Motor neuron (in vitro differentiated cells): ENCODE results near the gene PITX1. TPM values are rescaled to one million over a fixed set of nuclear protein-coding genes. Genes with fewer than 3 reads are reported as not detected.
A peak's percentile ranks its signal among the peaks of the same experiment; 100 is the strongest.

ENCODE experiments used
- ATAC-seq, 8 experiments: fragments of 200-7000 bp; cut with Tn5 transposase; replicated peaks in 6 of 8; 2 replicates each; pipeline ENCODE4 v1.8.0; 2021; ENCODE audit warnings: mild to moderate bottlenecking in 8 of 8, moderate library complexity in 8 of 8
- H3K27ac ChIP-seq, 2 donors: fragments of 250-450 bp; sonication (Bioruptor Pico); 2 replicates each; pipeline ENCODE4 v1.9.0; 2021; ENCODE audit warnings: antibody characterized with exemption in 2 of 2, mild to moderate bottlenecking in 2 of 2, moderate library complexity in 1 of 2
- H3K4me1 ChIP-seq, 2 donors: fragments of 250-450 bp; sonication (Bioruptor Pico); replicated peaks in 1 of 2; 2 replicates each; pipeline ENCODE4 v1.6.1; 2021; ENCODE audit warnings: antibody characterized with exemption in 2 of 2, mild to moderate bottlenecking in 2 of 2, moderate library complexity in 1 of 2
- H3K4me3 ChIP-seq, 5 donors: fragments of 250-450 bp; sonication (Bioruptor Pico); 2 replicates each; pipeline ENCODE4 v1.9.0; 2021; ENCODE audit warnings: antibody characterized with exemption in 5 of 5, mild to moderate bottlenecking in 5 of 5, moderate library complexity in 4 of 5
- WGBS, 10 experiments: fragments of 450-650 bp; shearing (Covaris generic); methylation state at CpG; one replicate each; pipeline ENCODE4 v1.0.0; 2022; 5-methylcytosine and 5-hydroxymethylcytosine counted together
- in situ Hi-C, 9 experiments: fragments of 400-800 bp; cut with MboI; loops; one replicate each; pipeline ENCODE4 v1.15.0; 2021; ENCODE audit warnings: low sequenced_read_pairs in 9 of 9, low pct_unique_long_range_greater_than_20kb in 2 of 9; ENCODE audit not compliant: unreplicated experiment in 9 of 9
- total RNA-seq, 8 experiments: library from RNA; unstranded; fragments of 300-600 nt; gene quantifications; 2 replicates each; pipeline versions ENCODE4 v1.2.3 to v1.2.4, GENCODE V29; 2022

PITX1 gene
- total RNA-seq, 8 experiments from 2014 or later = 0.16 to 8.6 (median 0.71) TPM; not detected in 1

DNA sequence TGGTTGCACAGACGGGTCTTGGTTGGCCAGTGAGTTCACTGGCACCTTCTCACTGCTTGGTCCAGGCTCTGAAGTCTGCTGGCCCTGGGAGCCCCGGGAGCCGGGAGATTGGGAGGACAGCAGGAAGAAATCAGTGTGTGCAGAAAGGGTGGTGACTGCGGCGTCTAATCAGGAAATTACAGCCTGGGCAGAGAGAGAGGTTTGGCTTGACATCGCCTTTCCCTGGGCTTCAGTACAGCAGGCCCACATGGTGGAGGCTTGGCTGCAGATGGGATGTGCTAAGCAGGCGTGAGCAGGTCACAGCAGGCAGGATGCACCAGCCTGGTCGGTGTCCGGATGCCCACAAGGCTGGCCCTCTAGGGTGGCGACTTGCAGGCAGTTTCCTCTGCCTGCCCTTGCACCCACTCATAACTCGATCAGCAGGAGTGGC, 17.2 kb downstream of the PITX1 start:
- H3K27ac ChIP-seq = no peak overlapping the region
- in situ Hi-C loops = no loop called here
- H3K4me3 ChIP-seq = no peak overlapping the region
- ATAC-seq = no peak
- no peaks in the 10 kb centered on the region for H3K4me1 ChIP-seq
- WGBS, 10 experiments = 0 to 90% (median 69%) methylated on average over 1 to 6 of the region's 11 CpGs

DNA sequence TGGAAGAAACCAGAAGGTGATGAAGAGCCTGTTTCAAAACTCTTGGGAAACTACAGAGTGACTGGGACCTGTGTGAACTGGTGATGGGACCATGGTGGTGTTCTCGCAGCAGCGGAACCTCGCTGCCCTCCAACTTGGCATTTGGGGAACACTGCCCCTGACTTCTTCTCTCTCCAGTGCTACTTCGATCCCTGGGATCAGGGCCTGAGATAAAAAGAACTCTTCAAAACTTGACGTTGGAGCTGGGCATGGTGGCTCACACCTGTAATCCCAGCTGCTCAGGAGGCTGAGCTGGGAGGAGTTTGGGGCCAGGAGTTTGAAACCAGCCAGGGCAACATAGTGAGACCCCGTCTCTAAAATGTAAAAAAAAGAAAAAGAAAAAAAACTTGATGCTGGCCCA, 18.1 kb downstream of the PITX1 start:
- WGBS, 10 experiments = 17 to 88% (median 60%) methylated on average over 1 to 6 of the region's 6 CpGs; no CpG with 5 or more reads in 3 of the 10 experiments
- no peak for ATAC-seq
- Histone ChIP-seq H3K27ac (no peak overlapping the region), H3K4me1 (no peaks in the 10 kb centered on the region), H3K4me3 (no peak overlapping the region)
- in situ Hi-C loops = no loop called here

DNA sequence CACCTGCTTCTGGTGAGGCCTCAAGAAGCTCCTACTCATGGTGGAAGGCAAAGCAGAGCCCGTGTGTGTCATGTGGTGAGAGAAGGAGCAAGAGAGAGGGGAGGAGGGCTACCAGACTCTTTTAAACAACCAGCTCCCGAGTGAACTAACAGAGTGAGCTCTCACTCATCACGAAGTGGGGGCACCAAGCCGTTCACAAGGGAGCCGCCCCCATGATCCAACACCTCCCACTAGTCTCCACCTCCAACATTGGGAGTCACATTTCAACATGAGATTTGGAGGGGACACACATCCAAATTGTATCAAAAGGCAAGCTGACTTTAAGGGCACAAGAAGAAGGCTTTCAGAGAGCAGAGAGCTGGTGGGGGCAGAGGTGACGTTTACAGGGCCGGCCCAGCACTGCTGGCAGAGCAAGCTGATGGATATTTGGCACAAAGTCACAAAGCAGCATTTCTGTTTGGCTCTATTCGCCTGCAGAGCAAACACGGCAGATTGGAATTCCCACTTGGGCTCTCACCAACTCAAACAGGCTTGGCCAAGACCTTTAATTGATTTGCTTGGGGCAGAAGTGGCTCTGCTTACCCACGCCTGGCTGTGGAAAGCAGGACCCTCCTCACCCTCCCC, 20.0 kb downstream of the PITX1 start:
- Histone ChIP-seq H3K27ac (no peak overlapping the region), H3K4me3 (no peak overlapping the region), H3K4me1 (no peaks in the 10 kb centered on the region)
- WGBS, 10 experiments = 31 to 76% (median 64%) methylated on average over 1 to 7 of the region's 10 CpGs; no CpG with 5 or more reads in 3 of the 10 experiments
- in situ Hi-C loops = no loop called here
- ATAC-seq = peak in 1 of 8 experiments; percentile 43

DNA sequence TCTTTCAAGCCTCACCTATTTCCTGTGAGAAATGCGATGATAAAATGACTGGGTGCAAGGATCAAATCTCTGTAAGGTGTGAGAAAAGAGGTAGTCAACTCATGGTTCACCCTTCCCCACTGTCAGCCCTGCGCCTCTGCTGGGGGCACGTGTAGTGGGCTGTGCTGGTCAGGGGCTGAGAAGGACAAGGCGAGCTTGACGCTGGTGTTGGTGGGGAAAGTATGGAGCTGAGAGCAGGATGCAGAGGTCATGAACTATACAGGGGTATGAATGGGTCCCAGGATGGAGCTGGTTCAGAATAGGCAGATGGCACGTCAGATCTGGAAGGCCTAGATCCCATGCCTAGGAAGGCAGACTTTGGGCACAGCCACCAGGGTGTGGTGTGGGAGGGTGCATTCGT, 20.6 kb downstream of the PITX1 start:
- Histone ChIP-seq H3K4me3 (no peak overlapping the region), H3K27ac (no peak overlapping the region), H3K4me1 (no peaks in the 10 kb centered on the region)
- in situ Hi-C loops = no loop called here
- no peak for ATAC-seq
- WGBS, 10 experiments = 63 to 100% (median 85%) methylated on average over 1 to 6 of the region's 7 CpGs; no CpG with 5 or more reads in 4 of the 10 experiments

DNA sequence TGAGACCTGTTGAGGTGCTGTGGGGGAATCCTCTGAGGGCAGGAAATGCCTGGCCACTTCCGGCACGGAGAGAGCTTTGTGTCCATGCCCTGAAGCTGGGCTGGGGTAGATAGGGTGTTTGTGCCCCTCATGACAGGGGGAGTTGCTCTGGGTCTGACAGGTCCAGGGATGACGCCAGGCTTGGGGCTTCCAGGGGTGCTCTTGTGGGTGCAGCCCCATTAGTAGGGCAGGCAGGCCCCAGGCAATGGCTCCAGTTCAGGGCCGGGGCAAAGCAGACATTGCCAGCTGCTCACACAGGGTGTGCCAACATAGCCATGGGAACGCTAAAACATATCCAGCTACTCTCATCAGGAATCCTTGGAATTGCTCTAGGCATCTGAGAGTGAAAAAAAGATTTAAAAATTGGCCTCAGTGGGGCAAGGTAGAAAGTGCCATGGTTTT, 21.1 kb downstream of the PITX1 start:
- in situ Hi-C loops = no loop called here
- 17 to 100% (median 84%) methylated on average over 1 to 4 of the region's 5 CpGs; no CpG with 5 or more reads in 7 of the 10 experiments for WGBS, 10 experiments
- H3K27ac ChIP-seq = no peak overlapping the region
- H3K4me1 ChIP-seq = no peaks in the 10 kb centered on the region
- no peak for ATAC-seq
- no peak overlapping the region for H3K4me3 ChIP-seq

DNA sequence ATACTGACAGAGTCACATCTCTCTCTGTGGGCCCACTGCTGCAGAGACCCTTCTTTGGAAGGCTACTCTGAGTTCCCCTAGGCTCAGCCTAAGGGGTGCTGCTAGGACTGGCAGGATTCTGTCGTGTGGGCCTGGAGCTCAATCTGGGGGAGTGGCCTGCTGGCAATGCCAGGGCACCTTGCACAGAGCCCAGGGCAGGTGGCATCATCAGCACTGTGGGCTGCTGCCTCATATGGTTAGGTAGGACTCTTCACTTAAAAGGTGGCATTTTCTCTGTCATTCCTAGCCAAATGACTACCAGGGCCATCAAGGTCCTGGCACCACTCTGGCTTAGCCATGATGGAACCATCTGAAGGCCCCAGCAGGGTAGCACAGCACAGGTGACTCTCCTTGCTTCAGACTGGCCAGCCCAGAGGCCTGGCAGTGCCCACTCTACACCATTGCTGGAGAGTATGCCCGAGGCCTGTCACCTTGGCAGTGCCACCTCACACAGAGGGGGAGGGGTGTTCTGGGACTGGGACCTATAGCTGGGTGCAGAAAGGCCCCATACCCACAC, 21.9 kb downstream of the PITX1 start:
- ATAC-seq = no peak
- in situ Hi-C loops = no loop called here
- no peaks in the 10 kb centered on the region for H3K4me1 ChIP-seq
- H3K4me3 ChIP-seq = no peak overlapping the region
- H3K27ac ChIP-seq = no peak overlapping the region
- 40 to 100% methylated on average over 1 of the region's 2 CpGs; no CpG with 5 or more reads in 8 of the 10 experiments for WGBS, 10 experiments

DNA sequence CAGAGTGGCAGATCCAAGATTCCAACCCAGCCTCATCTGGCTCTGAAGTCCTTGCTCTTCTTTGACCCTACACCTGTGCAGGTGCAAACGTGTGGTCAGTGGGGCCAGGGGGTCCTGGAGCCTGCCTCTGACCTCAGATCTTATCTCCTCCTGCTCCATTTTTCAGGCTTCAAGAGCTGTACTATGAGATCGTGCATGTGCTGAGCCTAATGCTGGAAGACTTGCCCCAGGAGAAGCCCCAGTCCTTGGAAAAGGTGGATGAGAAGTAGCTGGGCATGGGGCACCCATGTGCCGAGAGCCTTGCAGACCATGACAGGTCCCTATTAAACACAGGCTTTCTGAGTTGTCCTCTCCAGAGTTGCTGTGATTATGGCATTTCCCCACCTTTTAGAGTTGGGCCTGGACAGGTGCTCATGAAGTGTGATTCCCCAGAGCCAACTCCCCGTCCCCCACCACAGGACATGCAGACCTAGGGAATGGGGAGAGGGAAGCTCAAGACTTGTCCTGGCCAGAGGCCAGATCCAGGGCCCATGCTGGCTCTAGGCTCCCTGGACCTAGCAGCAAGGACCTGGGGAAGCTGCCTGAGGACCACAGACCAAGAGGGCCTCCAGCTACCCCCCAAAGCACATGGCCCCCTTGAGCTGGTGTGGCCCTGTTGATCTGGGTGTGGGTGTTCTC, 22.5 kb downstream of the PITX1 start:
- Histone ChIP-seq H3K27ac (no peak overlapping the region), H3K4me3 (no peak overlapping the region), H3K4me1 (no peaks in the 10 kb centered on the region)
- in situ Hi-C loops = no loop called here
- no peak for ATAC-seq
- 40 to 70% (median 64%) methylated on average over 1 to 4 of the region's 4 CpGs; no CpG with 5 or more reads in 5 of the 10 experiments for WGBS, 10 experiments

DNA sequence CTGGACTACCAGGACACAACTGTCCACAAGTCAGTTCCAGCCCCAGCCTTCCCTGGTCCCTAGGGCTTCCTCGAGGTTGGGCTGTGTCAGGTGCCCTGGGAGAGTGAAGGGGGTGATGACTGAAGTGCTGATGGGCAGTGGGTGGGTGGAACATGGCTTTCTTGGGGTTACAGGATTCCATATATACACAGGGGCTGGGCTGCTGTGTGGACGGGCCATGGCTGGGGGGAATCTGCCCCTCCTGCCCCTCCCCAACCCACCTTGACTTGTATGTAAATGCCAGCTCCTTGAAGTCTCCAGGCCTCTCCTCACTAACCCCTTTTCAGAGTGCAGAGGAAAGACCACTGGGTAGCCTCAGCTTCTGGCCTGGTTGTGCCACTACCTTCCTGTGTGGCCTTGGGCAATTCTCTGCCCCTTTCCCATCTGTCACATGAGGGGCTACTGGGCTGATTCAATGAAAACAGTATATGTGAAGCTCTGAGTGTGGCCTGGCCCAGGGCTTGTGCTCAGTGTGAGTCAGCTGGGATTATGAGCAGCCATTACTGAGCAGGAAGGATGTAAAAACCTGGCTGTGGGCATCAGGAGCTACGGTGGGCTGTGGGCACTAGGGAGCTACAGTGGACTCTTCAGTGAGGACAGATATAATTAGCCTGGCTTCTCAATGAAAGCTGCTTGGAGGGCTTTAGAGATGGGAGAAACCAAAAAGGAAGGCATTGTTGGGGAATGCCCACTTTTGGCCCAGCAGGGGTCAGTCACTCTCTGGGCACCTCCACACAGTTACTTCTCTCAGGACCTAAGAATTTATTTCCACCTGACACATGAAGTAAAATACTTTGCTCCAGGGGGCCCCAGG, 23.3 kb downstream of the PITX1 start:
- peak in 1 of 8 experiments; percentile 52 for ATAC-seq
- 20 to 100% (median 61%) methylated on average over 1 to 2 of the region's 3 CpGs; no CpG with 5 or more reads in 6 of the 10 experiments for WGBS, 10 experiments

DNA sequence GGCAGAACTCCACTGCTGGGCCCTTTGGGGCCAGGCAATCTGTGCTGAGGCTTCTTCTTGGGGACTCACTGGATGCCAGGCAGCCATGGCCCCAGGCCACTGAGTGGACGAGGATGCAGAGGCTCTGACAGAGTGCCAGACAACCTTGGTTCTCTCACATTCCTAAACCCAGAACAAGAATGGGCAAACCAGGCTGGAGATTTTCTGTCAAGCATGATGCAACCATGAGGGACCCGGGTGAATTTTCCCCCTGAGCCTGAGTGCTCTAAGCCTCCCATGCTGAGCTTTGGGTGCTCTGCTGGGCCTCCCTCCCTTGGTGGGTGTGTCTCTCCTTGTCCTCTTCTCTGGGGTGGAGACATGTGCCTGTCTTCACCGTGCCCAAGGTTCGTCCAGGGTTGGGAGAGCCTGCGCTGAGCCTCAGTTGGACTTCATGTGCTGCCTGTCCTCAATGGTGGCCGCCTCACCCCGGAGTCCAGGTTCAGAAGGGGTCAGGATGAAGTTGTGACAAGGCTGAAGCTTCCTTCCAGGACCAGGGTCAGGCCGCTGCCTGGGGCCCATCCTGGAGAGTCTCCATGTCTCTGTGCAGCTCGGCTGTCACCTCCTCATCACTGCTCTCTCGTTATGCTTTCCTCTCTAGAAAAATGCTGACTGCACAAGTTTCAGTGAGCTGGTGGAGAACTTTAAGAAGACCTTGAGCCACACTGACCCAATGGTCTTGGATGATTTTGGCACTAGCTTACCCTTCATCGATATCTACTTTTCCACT, 24.1 kb downstream of the PITX1 start:
- in situ Hi-C loops = no loop called here
- no peak overlapping the region for H3K27ac ChIP-seq
- WGBS, 10 experiments = 61 to 100% (median 70%) methylated on average over 1 to 9 of the region's 11 CpGs; no CpG with 5 or more reads in 5 of the 10 experiments
- no peak for ATAC-seq
- H3K4me1 ChIP-seq = no peaks in the 10 kb centered on the region
- H3K4me3 ChIP-seq = no peak overlapping the region

More for the DNA sequence above, 23.3 kb downstream of the PITX1 start:
- in situ Hi-C loops = no loop called here
- no peak overlapping the region for H3K27ac ChIP-seq
- H3K4me1 ChIP-seq = no peaks in the 10 kb centered on the region
- H3K4me3 ChIP-seq = no peak overlapping the region

DNA sequence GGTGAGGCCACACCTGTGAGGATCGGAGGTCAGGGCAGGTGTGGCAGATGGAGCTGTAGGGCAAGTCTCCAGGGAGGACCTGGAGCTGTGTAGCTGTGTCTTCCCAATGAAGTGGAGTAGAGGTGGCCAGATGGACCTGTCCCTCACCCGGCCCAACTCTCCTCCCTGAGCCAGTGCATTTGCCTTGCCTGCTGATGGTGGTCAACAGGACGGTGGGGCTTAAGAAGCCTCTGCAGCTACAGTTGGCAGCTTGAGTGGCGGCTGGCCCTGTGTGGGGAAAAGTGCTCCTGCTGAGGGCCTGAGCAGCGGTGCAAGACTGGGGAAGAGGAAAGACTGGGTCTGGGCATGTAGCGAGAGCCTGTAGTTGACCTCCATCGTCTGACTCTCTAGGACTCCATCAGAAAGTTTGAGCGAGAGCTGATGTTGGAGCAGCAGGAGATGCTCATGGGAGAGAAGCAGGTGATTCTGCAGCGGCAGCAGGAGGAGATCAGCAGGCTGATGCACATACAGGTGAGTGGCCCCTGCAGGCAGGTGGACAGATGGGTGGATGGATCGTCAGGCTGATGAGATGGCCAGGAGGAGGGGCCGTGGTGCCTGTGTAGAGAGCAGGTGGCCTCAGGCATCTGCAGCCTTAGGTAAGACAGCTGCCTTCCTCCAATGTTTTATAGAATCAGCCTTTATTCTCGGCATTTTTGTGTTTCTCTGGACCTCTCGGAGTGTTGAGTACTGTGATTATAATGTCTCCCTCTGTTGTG, 24.9 kb downstream of the PITX1 start:
- ATAC-seq = no peak
- in situ Hi-C loops = no loop called here
- Histone ChIP-seq H3K27ac (no peak overlapping the region), H3K4me1 (no peaks in the 10 kb centered on the region), H3K4me3 (no peak overlapping the region)
- WGBS, 10 experiments = 61 to 100% (median 76%) methylated on average over 1 to 7 of the region's 13 CpGs; no CpG with 5 or more reads in 4 of the 10 experiments

DNA sequence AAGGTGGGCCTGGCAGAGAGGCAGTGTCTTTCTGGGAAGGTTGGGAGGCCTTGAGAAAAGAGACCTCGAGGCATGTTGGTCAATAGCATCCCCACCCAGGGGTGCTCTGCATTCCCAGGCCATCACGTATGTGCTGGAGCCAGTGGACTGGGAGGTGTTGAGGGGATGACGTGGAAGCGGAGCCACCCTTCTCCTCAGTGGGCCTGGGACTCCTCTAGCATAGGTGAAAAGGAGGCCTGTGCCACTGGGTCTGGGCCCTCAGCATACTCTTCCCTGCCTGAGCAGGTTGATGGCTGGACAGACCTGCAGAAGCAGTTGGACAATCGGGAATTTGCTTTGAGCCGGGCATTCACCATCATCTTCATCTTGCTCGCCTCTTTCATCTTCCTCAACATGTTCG, 25.5 kb downstream of the PITX1 start:
- Histone ChIP-seq H3K27ac (no peak overlapping the region), H3K4me3 (no peak overlapping the region), H3K4me1 (no peaks in the 10 kb centered on the region)
- WGBS, 10 experiments = 20 to 100% (median 63%) methylated on average over 1 to 8 of the region's 8 CpGs; no CpG with 5 or more reads in 2 of the 10 experiments
- no peak for ATAC-seq
- in situ Hi-C loops = no loop called here
